Adrenal gland (tissue), 12 donors: ENCODE measurements around the gene KCNMA1. TPM values are rescaled to one million over a fixed set of nuclear protein-coding genes. Genes with fewer than 3 reads are reported as not detected.

Experiments used
- DNase-seq, 7 donors: peaks; one replicate each; pipeline ENCODE4 v3.0.0-alpha.2; 2019 to 2020
- H3K27ac ChIP-seq, 5 donors: fragments of 200-600 bp; sonication (generic) in 4 of 5; 1 replicate in 3 of 5; 2 replicates in 2 of 5; pipeline versions ENCODE4 v1.5.1 to v1.8.0; 2016 to 2020; ENCODE audit warnings: mild to moderate bottlenecking in 1 of 5
- H3K27me3 ChIP-seq: fragments of 200-600 bp; 2 replicates; pipeline ENCODE4 v1.8.0; 2021
- H3K36me3 ChIP-seq, 2 donors: fragments of 200-600 bp; replicated peaks in 1 of 2; 1 replicate in 1 of 2; 2 replicates in 1 of 2; pipeline versions ENCODE4 v1.5.1 to v1.8.0; 2018 to 2022
- H3K4me1 ChIP-seq, 2 donors: fragments of 200-600 bp; replicated peaks in 1 of 2; 1 replicate in 1 of 2; 2 replicates in 1 of 2; pipeline versions ENCODE4 v1.5.1 to v1.8.0; 2018 to 2021
- H3K4me3 ChIP-seq, 4 donors: fragments of 200-600 bp; sonication (generic) in 3 of 4; one replicate each; pipeline ENCODE4 v1.5.1; 2016 to 2018
- H3K9me3 ChIP-seq, 3 donors: fragments of 200-600 bp; sonication (generic) in 1 of 3; replicated peaks in 1 of 3; 1 replicate in 2 of 3; 2 replicates in 1 of 3; pipeline versions ENCODE4 v1.5.1 to v1.8.0; 2016 to 2021
- CTCF ChIP-seq, 6 experiments: fragments of 450-650 bp in 4 of 6; fragments of 200-600 bp in 2 of 6; sonication (generic) in 1 of 6; IDR thresholded peaks; 1 replicate in 5 of 6; 2 replicates in 1 of 6; pipeline versions ENCODE4 v1.5.1 to v1.8.0; 2016 to 2021; ENCODE audit warnings: antibody characterized with exemption in 6 of 6, mild to moderate bottlenecking in 2 of 6, moderate library complexity in 1 of 6
- POLR2A ChIP-seq, 2 donors: fragments of 450-650 bp; IDR thresholded peaks; one replicate each; pipeline ENCODE4 v1.6.1; 2017; ENCODE audit warnings: antibody characterized with exemption in 2 of 2, mild to moderate bottlenecking in 2 of 2, moderate library complexity in 1 of 2
- WGBS, 4 donors: extraction: QIAGEN DNeasy Blood & Tissue Kit in 2 of 4; methylation state at CpG; one replicate each; pipeline versions ENCODE4 v1.1.5 to v1.1.7; 2013 to 2017; 5-methylcytosine and 5-hydroxymethylcytosine counted together
- intact Hi-C, 2 donors: fragments of 100-400 bp; cut with DNase I; formaldehyde crosslinking; loops; one replicate each; pipeline versions ENCODE4 v1.14.1 to v1.15.0; 2022 to 2023
- polyA plus RNA-seq, 3 donors: library from polyadenylated mRNA; stranded (reverse); fragments of 200-250 nt in 2 of 3; fragments of 350-450 nt in 1 of 3; fragmentation: Illumina TruSeq in 1 of 3; extraction: RNeasy Lipid Tissue Mini Kit (QIAGEN cat#74804) in 1 of 3; gene quantifications; one replicate each; pipeline ENCODE4 v1.2.3, GENCODE V29; 2013 to 2014
- total RNA-seq, 9 donors: library from RNA; depleted of rRNA in 4 of 9; stranded (reverse); fragments of >200 nt in 4 of 9; fragments of 120-200 nt in 1 of 9; fragmentation: NEBNext Ultra II Directional in 1 of 9; extraction: Animal tissue kit (Norgen Biotek cat#: 25700) in 1 of 9; gene quantifications; one replicate each; pipeline versions ENCODE4 v1.1.0 to v1.2.4, GENCODE V29; 2013 to 2023
- donor health status: healthy with polysubstance abuse.
- donor health status: Bipolar disorder and iron deficiency.
- donor health status: DM: yes; HTN: yes; CAD: no.
- donor health status: DM: no; HTN: no; CAD: no.
- donor health status: DM: no; HTN: no; CAD: no.
- donor health status: DM: yes; HTN: yes; CAD: no.

Gene KCNMA1
- total and polyA plus RNA-seq, 12 donors: 6.4 to 37.7 (median 13.4) TPM

GRCh38 chr10:77309509-77309908 is 328.1 kb downstream of the KCNMA1 start:
- no peaks in the 10 kb centered on the region for H3K36me3 ChIP-seq
- intact Hi-C loops: no loop called here
- no peak for DNase-seq
- no peak for TF ChIP-seq CTCF (IDR thresholded peaks at IDR 0.05)
- no peak for TF ChIP-seq POLR2A (IDR thresholded peaks at IDR 0.05)
- WGBS, 4 donors: 72 to 85% (median 74%) methylated on average over 2 of the region's 2 CpGs
- H3K27ac ChIP-seq: no peak overlapping the region
- H3K9me3 ChIP-seq: no peaks in the 10 kb centered on the region
- H3K27me3 ChIP-seq: no peaks in the 10 kb centered on the region
- H3K4me3 ChIP-seq: no peak overlapping the region
- no peaks in the 10 kb centered on the region for H3K4me1 ChIP-seq

GRCh38 chr10:77309092-77309491 is 328.5 kb downstream of the KCNMA1 start:
- H3K4me1 ChIP-seq: no peaks in the 10 kb centered on the region
- H3K36me3 ChIP-seq: no peaks in the 10 kb centered on the region
- no peak for DNase-seq
- H3K4me3 ChIP-seq: no peak overlapping the region
- 85 to 92% (median 88%) methylated on average over 6 of the region's 6 CpGs for WGBS, 4 donors
- no peak overlapping the region for H3K27ac ChIP-seq
- H3K27me3 ChIP-seq: no peaks in the 10 kb centered on the region
- no peak for TF ChIP-seq POLR2A (IDR thresholded peaks at IDR 0.05)
- TF ChIP-seq CTCF (IDR thresholded peaks at IDR 0.05): no peak
- intact Hi-C loops: no loop called here
- H3K9me3 ChIP-seq: no peaks in the 10 kb centered on the region

GRCh38 chr10:77308084-77308732 is 329.4 kb downstream of the KCNMA1 start:
- intact Hi-C loops: no loop called here
- H3K4me3 ChIP-seq: no peak overlapping the region
- H3K27ac ChIP-seq: no peak overlapping the region
- TF ChIP-seq POLR2A (IDR thresholded peaks at IDR 0.05) (no peak), CTCF (IDR thresholded peaks at IDR 0.05) (no peak)
- H3K36me3 ChIP-seq: no peaks in the 10 kb centered on the region
- no peaks in the 10 kb centered on the region for H3K27me3 ChIP-seq
- H3K4me1 ChIP-seq: no peaks in the 10 kb centered on the region
- WGBS, 4 donors: 68 to 83% (median 75%) methylated on average over 3 of the region's 3 CpGs
- DNase-seq: no peak
- H3K9me3 ChIP-seq: no peaks in the 10 kb centered on the region

- Histone ChIP-seq H3K9me3 (no peaks in the 10 kb centered on the region), H3K4me3 (no peak overlapping the region), H3K27me3 (no peaks in the 10 kb centered on the region), H3K27ac (no peak overlapping the region), H3K36me3 (no peaks in the 10 kb centered on the region), H3K4me1 (no peaks in the 10 kb centered on the region)
- intact Hi-C loops: no loop called here
- TF ChIP-seq POLR2A (IDR thresholded peaks at IDR 0.05) (no peak), CTCF (IDR thresholded peaks at IDR 0.05) (no peak)
- DNase-seq: no peak
- 74 to 92% (median 79%) methylated on average over 4 of the region's 4 CpGs for WGBS, 4 donors
Measured at GRCh38 chr10:77306666-77307065, 330.9 kb downstream of the KCNMA1 start.
